CD14-positive monocyte (primary cell): ENCODE measurements around the gene KCNS3. TPM values are rescaled to one million over a fixed set of nuclear protein-coding genes. Genes with fewer than 3 reads are reported as not detected.

ENCODE experiments used
- DNase-seq, 3 donors: peaks; one replicate each; pipeline ENCODE4 v3.0.0-alpha.2; 2011 to 2022
- H2AFZ ChIP-seq: 2 replicates; pipeline ENCODE4 v1.6.0; 2012; ENCODE audit warnings: mild to moderate bottlenecking, low read depth, low read length, inconsistent platforms; ENCODE audit not compliant: insufficient read depth, poor library complexity, severe bottlenecking
- H3K27ac ChIP-seq, 2 donors: 1 replicate in 1 of 2; 2 replicates in 1 of 2; pipeline ENCODE4 v1.5.1; 2012 to 2013; ENCODE audit warnings: low read length in 2 of 2, control low read depth in 1 of 2, inconsistent platforms in 1 of 2, low read depth in 1 of 2, mild to moderate bottlenecking in 1 of 2
- H3K27me3 ChIP-seq, 2 donors: one replicate each; pipeline versions ENCODE4 v1.6.0 to v1.6.1; 2011 to 2013; ENCODE audit warnings: low read length in 2 of 2; ENCODE audit not compliant: control insufficient read depth in 2 of 2, insufficient read depth in 2 of 2
- H3K36me3 ChIP-seq, 2 donors: replicated peaks in 1 of 2; 1 replicate in 1 of 2; 2 replicates in 1 of 2; pipeline versions ENCODE4 v1.5.1 to v1.6.1; 2012 to 2013; ENCODE audit warnings: low read length in 2 of 2, control low read depth in 1 of 2, inconsistent platforms in 1 of 2, mild to moderate bottlenecking in 1 of 2; ENCODE audit not compliant: insufficient read depth in 2 of 2, control insufficient read depth in 1 of 2
- H3K4me1 ChIP-seq, 2 donors: 1 replicate in 1 of 2; 2 replicates in 1 of 2; pipeline versions ENCODE4 v1.5.1 to v1.6.1; 2012 to 2013; ENCODE audit warnings: low read length in 2 of 2, control low read depth in 1 of 2, inconsistent platforms in 1 of 2, mild to moderate bottlenecking in 1 of 2, moderate library complexity in 1 of 2; ENCODE audit not compliant: insufficient read depth in 2 of 2, control insufficient read depth in 1 of 2
- H3K4me2 ChIP-seq: replicated peaks from 2 replicates; pipeline ENCODE3; 2012; ENCODE audit warnings: low read length, moderate library complexity, mild to moderate bottlenecking; ENCODE audit not compliant: poor library complexity, severe bottlenecking; ENCODE audit errors: extremely low read depth
- H3K4me3 ChIP-seq, 3 experiments: fragments of 200-600 bp in 1 of 3; sonication (generic) in 1 of 3; replicated peaks in 1 of 3; 1 replicate in 2 of 3; 2 replicates in 1 of 3; pipeline ENCODE4 v1.5.1; 2011 to 2013; ENCODE audit warnings: low read length in 3 of 3, mild to moderate bottlenecking in 3 of 3, control low read depth in 2 of 3, low read depth in 2 of 3, inconsistent platforms in 1 of 3, moderate library complexity in 1 of 3
- H3K79me2 ChIP-seq: 2 replicates; pipeline ENCODE4 v1.6.0; 2012; ENCODE audit warnings: mild to moderate bottlenecking, control low read depth, inconsistent platforms, low read length, moderate library complexity; ENCODE audit not compliant: insufficient read depth
- H3K9ac ChIP-seq: 2 replicates; pipeline ENCODE4 v1.6.0; 2017; ENCODE audit warnings: low read length, mild to moderate bottlenecking; ENCODE audit not compliant: insufficient read depth, poor library complexity, severe bottlenecking
- H3K9me3 ChIP-seq, 2 donors: replicated peaks in 1 of 2; 1 replicate in 1 of 2; 2 replicates in 1 of 2; pipeline versions ENCODE4 v1.5.1 to v1.6.1; 2012 to 2013; ENCODE audit warnings: low read length in 2 of 2, control low read depth in 1 of 2; ENCODE audit not compliant: control insufficient read depth in 1 of 2, insufficient read depth in 1 of 2
- H4K20me1 ChIP-seq: 2 replicates; pipeline ENCODE4 v1.6.0; 2012; ENCODE audit warnings: mild to moderate bottlenecking, low read length, control low read depth, moderate library complexity; ENCODE audit not compliant: insufficient read depth
- H3K27ac Mint-ChIP-seq, 7 donors: one replicate each; pipeline ENCODE4 v1.8.0; 2020; ENCODE audit warnings: mild to moderate bottlenecking in 7 of 7, mixed read lengths in 7 of 7, moderate library complexity in 6 of 7, inconsistent platforms in 2 of 7
- H3K27me3 Mint-ChIP-seq, 3 donors: one replicate each; pipeline ENCODE4 v1.8.0; 2021 to 2022; ENCODE audit warnings: low read depth in 3 of 3, mild to moderate bottlenecking in 3 of 3, mixed read lengths in 3 of 3, moderate library complexity in 3 of 3, inconsistent platforms in 1 of 3
- H3K36me3 Mint-ChIP-seq, 2 donors: one replicate each; pipeline ENCODE4 v1.8.0; 2020; ENCODE audit warnings: mixed read lengths in 2 of 2, inconsistent platforms in 1 of 2, mild to moderate bottlenecking in 1 of 2
- H3K4me1 Mint-ChIP-seq: one replicate; pipeline ENCODE4 v1.8.0; 2020; ENCODE audit warnings: mild to moderate bottlenecking, mixed read lengths
- H3K4me3 Mint-ChIP-seq, 2 donors: one replicate each; pipeline ENCODE4 v1.8.0; 2020; ENCODE audit warnings: mild to moderate bottlenecking in 2 of 2, mixed read lengths in 2 of 2, moderate library complexity in 1 of 2
- H3K9me3 Mint-ChIP-seq, 7 donors: one replicate each; pipeline ENCODE4 v1.8.0; 2020 to 2022; ENCODE audit warnings: mixed read lengths in 7 of 7, mild to moderate bottlenecking in 6 of 7, moderate library complexity in 6 of 7, inconsistent platforms in 2 of 7
- WGBS: methylation state at CpG from one replicate; pipeline ENCODE4 v1.1.5; 2013; ENCODE audit warnings: missing lambda C conversion rate; ENCODE audit not compliant: insufficient coverage; 5-methylcytosine and 5-hydroxymethylcytosine counted together
- intact Hi-C, 2 donors: fragments of 100-400 bp; cut with micrococcal nuclease; formaldehyde crosslinking; loops; one replicate each; pipeline versions ENCODE4 v1.15.0 to v1.15.1; 2023
- polyA minus RNA-seq: library from RNA; depleted of rRNA, polyadenylated mRNA; stranded (reverse); fragments of >200 nt; gene quantifications from 2 replicates; pipeline ENCODE4 v1.2.3, GENCODE V29; 2012
- polyA plus RNA-seq, 3 donors: library from polyadenylated mRNA; depleted of rRNA in 1 of 3; unstranded in 2 of 3; stranded (reverse) in 1 of 3; fragments of 300-500 nt in 2 of 3; fragments of >200 nt in 1 of 3; fragmentation: Illumina TruSeq in 2 of 3; gene quantifications; 1 replicate in 2 of 3; 2 replicates in 1 of 3; pipeline ENCODE4 v1.2.3, GENCODE V29; 2012 to 2021
- total RNA-seq, 12 experiments: library from RNA in 1 of 12; stranded (reverse) in 1 of 12; fragments of 120-200 nt in 1 of 12; gene quantifications; one replicate each; pipeline ENCODE4 v1.2.4 and lab custom pipeline; 2013 to 2026; ENCODE audit warnings: mixed read lengths in 6 of 12, inconsistent platforms in 1 of 12
- TF ChIP-seq, protein P1 (sequence below): fragments of 200-600 bp; IDR thresholded peaks from one replicate; pipeline ENCODE4 v1.8.0; 2022; ENCODE audit warnings: antibody characterized with exemption, mild to moderate bottlenecking

The KCNS3 gene, protein sequence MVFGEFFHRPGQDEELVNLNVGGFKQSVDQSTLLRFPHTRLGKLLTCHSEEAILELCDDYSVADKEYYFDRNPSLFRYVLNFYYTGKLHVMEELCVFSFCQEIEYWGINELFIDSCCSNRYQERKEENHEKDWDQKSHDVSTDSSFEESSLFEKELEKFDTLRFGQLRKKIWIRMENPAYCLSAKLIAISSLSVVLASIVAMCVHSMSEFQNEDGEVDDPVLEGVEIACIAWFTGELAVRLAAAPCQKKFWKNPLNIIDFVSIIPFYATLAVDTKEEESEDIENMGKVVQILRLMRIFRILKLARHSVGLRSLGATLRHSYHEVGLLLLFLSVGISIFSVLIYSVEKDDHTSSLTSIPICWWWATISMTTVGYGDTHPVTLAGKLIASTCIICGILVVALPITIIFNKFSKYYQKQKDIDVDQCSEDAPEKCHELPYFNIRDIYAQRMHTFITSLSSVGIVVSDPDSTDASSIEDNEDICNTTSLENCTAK
- total RNA-seq (2013) = not detected
- polyA plus RNA-seq (not detected), polyA minus RNA-seq (0.16 and 0.42 TPM in 2 replicates), total RNA-seq (lab: John Stamatoyannopoulos, UW) (0 to 1.4 (median 0.20) reads per million in 11 experiments)

DNA sequence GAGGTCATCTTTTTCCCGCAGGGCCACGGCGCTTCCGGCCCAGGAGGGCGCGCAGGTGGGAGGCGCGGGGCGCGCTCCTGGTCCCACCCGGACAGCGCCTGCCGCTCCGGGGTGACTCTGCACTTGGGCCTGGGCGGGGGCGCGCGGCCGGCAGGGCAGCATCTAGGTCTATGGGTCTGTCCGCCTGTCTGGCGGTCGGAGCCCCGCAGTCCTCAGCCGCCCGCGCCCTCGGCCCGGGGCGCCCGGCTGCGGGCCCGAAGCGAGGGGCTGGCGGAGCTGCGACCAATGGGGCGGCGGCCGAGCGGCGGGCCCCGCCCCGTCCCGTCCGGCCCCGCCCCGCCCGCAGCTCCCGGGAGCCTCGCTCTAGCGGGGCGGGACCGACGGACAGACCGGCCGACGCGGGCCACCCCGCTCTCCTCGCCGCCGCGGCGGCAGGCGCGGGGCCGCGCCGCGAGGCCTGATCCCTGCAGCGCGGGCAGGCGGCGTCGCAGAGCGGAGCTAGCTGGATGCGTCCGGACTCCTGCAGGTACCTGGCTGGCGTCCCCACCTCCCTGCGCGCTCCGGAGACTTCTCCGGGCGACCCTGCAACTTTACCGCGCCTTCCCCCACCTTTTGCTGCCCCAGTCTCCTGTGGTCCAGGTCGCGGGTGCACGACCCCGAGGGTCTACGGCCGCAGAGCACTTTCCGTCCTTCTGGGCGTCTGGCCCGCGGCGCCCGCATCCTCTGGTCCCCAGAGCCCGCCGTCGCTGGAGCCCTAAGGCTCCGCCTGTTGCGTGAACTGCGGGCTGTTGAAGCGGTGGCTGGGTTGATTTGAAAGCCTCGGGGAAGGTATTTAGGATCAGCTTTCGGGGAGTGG lies at the start of gene KCNS3:
KCNS3 (plus strand) TSS at position 387 of the 856 bp plus-strand sequence. CDS start 52,342 bp downstream, outside the sequence.
- peak within 1 kb of the TSS; percentile 80 to 94 for H3K4me3 Mint-ChIP-seq
- peak within 1 kb of the TSS; percentile 12 for H3K9ac ChIP-seq
- no peaks in the 10 kb centered on the region for H3K79me2 ChIP-seq
- no peak for DNase-seq
- TF ChIP-seq, protein P1, sequence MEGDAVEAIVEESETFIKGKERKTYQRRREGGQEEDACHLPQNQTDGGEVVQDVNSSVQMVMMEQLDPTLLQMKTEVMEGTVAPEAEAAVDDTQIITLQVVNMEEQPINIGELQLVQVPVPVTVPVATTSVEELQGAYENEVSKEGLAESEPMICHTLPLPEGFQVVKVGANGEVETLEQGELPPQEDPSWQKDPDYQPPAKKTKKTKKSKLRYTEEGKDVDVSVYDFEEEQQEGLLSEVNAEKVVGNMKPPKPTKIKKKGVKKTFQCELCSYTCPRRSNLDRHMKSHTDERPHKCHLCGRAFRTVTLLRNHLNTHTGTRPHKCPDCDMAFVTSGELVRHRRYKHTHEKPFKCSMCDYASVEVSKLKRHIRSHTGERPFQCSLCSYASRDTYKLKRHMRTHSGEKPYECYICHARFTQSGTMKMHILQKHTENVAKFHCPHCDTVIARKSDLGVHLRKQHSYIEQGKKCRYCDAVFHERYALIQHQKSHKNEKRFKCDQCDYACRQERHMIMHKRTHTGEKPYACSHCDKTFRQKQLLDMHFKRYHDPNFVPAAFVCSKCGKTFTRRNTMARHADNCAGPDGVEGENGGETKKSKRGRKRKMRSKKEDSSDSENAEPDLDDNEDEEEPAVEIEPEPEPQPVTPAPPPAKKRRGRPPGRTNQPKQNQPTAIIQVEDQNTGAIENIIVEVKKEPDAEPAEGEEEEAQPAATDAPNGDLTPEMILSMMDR = no peak
- peaks cover 0 to 9% of the 10 kb centered on the region in 2 donors for H3K36me3 Mint-ChIP-seq
- peaks cover 0 to 26% of the 10 kb centered on the region in 2 donors for H3K9me3 ChIP-seq
- peaks cover 1 to 22% (median 17%) of the 10 kb centered on the region in 7 donors for H3K9me3 Mint-ChIP-seq
- no peak within 1 kb of the TSS for H3K27ac ChIP-seq
- peaks cover 19% of the 10 kb centered on the region for H3K4me1 Mint-ChIP-seq
- H3K27ac Mint-ChIP-seq = no peak within 1 kb of the TSS
- WGBS = under 1% methylated on average over 106 of the region's 106 CpGs
- no peaks in the 10 kb centered on the region for H4K20me1 ChIP-seq
- peak within 1 kb of the TSS; percentile 15 to 72 (median 18) for H3K4me3 ChIP-seq
- peaks cover 67 to 79% (median 71%) of the 10 kb centered on the region in 3 donors for H3K27me3 Mint-ChIP-seq
- no peaks in the 10 kb centered on the region for H3K36me3 ChIP-seq
- intact Hi-C loops = no loop called here
- peaks cover 60 to 67% of the 10 kb centered on the region in 2 donors for H3K27me3 ChIP-seq
- H3K4me2 ChIP-seq = peak within 1 kb of the TSS; percentile 78
- peak within 1 kb of the TSS; percentile 80 for H2AFZ ChIP-seq
- H3K4me1 ChIP-seq = peaks cover 16 to 20% of the 10 kb centered on the region in 2 donors
